GM21576 (cell line): ENCODE data around the gene IFT74.
A peak's percentile ranks its signal among the peaks of the same experiment; 100 is the strongest.

Experiments
- ATAC-seq: cut with Tn5 transposase; IDR thresholded peaks from one replicate; pipeline ENCODE4 v1.9.1; 2021; ENCODE audit warnings: mild to moderate bottlenecking, moderate library complexity; ENCODE audit not compliant: unreplicated experiment

IFT74 gene

GRCh38 chr9:26973989-26974388 lies 17.8 kb downstream of the IFT74 start:
- no peak for ATAC-seq

- ATAC-seq = no peak
Measured at GRCh38 chr9:26974927-26975326, 18.7 kb downstream of the IFT74 start.

DNA sequence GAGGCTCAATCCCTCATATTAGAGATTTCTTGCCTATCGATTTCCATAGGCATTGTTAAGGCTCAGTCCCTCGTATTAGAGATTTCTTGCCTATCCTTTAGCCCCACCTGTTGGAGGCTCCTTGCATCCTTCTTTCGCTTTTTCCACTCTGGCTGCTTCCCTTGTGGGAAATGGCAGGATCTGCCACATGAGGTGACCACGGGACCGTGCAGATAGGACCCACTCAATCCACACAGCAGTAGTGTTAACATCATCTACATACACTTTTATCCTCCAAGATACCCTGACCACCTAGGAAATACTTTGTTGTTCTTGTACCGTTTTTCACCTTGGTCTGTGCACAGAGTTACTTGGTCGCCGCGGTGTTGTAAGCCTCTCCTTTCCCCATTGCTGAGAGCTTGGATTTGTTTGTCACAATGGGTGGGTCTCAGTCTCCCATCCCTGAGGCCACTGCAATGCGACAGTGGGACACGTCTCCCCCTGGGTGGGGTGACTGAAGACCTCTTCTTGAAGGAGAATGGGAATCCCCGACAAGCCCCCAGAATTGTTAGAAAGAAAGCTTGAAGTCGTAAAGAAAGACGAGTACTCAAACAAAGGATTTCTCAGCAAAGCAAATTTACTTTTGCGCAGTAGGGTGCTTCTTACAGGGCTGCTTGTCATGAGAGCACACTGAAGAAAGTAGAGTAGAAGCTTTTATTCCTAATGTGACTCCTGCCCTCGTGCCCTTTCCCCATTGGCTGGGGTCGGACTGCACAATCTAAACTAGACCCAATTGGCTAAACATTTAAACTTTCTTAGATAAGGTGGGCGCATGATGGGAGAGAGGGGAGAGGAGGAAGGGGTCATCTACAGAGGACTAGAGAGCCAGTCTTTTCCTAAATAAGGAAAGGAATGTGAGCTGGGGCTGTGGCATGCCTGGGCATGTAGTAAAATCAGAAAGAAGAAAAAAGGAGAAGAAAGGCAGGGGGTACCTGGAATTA lies 19.8 kb downstream of the IFT74 start:
- no peak for ATAC-seq

DNA sequence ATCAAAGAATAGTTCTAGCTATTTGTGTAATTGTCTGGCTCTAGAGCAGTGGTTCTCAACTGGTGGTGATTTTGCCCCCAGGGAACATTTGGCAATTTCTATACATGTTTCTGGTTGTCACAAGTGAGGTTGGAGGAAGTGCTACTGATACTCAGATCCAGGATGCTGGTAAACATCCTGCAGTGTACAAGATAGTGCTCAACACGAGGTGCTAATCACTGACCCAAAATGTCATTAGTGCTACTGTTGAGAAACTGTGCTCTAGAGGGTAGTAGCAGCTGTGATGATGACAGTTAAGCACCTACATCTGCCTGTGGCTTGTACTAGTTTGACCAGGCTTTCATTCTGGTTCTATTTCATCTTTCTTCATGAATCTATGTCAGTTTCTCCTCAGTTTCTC lies 27.1 kb downstream of the IFT74 start:
- peak; percentile 85 for ATAC-seq

DNA sequence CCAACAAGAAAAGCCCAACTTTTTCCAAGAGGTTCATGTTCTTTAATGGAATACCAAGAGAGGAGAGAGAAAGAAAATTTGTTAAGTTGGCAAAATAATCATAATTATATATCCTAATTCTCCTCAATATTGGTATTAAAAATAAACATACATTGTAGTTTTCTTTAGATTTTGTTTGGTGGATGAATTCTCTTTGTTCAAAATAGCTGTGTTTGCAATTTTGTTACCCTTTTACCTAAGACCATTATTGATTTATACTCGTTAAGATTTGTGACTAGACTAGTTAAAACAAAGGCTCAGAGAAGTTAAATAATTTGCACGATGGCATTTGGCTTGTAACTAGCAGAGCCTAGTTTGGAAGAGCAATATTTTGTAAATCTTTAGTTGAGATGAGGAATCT lies 39.6 kb downstream of the IFT74 start:
- ATAC-seq = no peak

DNA sequence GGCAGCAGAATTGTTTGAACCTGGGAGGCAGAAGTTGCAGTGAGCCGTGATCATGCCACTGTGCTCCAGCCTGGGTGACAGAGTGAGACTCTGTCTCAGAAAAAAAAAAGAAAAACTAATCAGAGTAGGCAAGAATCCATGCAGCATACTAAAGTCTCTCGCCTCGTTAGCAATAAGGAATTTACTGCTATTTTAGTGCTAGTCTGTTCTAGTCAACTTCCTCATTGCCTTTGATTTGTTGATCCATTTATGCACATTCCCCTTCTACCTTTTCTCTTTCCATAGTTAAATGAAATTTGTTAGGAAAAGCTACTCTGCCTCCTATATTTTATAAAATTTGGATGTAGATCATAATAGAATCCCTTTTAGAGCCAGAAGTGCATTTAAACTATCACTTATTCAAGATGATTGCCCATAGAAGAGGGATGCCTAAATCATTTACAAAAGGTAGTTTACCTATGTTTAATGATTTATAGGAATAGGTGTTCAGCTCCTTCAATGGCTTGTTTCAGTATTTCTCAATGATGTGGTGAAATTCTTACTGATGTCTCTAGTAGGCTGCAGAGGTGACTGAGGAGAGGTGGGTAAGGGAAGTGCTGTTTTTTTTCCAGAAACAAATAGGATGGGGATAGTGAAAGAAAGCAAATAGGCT lies 47.3 kb downstream of the IFT74 start:
- no peak for ATAC-seq

DNA sequence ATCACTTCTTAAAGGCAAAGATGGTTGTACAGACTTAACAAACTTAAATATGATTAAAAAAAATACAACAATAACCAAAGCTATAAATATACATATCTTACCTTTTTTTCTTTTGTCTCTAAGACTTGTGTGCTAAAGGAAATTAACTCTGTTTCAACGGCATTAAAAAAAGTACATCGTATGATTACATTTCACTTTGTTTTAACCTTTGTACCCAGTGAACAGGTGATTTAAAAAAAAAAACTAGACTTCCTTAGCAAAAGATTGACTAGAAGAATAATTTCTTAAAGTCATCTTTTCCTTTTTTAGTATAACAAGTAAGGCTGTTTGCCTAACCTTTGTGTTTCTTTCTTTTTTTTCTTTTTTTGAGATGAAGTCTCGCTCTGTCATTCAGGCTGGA lies 49.3 kb downstream of the IFT74 start, which contains the start of gene LRRC19:
Gene LRRC19, minus strand, starts transcription at position 182 of the 400 bp plus-strand sequence. CDS start 5,978 bp downstream, outside the sequence.
- no peak for ATAC-seq

GRCh38 chr9:27019589-27019988 lies 63.4 kb downstream of the IFT74 start:
- no peak for ATAC-seq

DNA sequence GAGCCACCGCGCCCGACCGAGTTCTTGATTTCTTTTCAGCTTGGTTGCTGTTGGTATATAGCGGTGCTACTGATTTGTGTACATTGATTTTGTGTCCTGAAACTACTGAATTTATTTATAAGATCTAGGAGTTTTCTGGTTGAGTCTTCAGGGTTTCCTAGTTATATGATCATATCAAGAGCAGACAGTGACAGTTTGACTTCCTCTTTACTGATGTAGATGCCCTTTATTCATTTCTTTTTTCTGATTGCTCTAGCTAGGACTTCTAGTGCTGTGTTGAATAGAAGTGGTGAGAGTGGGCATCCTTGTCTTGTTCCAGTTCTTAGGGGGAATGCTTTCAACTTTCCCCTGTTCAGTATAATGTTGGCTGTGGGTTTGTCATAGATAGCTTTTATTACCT lies 66.7 kb downstream of the IFT74 start:
- no peak for ATAC-seq

DNA sequence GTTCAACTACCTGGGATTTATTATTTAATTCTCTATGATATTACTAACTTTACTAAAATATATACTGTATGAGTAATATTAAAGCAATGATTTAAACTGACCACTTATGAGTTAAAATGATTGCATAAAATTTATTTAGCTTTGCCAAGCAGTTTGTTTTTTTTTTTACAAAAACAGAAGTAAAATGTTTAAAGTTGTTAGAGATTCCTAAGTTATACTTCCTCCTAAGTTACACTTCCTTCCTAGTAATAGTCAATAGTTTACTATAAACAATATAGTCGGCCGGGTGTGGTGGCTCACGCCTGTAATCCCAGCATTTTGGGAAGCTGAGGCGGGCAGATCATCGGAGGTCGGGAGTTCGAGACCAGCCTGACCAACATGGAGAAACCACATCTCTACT lies 73.0 kb downstream of the IFT74 start:
- no peak for ATAC-seq

DNA sequence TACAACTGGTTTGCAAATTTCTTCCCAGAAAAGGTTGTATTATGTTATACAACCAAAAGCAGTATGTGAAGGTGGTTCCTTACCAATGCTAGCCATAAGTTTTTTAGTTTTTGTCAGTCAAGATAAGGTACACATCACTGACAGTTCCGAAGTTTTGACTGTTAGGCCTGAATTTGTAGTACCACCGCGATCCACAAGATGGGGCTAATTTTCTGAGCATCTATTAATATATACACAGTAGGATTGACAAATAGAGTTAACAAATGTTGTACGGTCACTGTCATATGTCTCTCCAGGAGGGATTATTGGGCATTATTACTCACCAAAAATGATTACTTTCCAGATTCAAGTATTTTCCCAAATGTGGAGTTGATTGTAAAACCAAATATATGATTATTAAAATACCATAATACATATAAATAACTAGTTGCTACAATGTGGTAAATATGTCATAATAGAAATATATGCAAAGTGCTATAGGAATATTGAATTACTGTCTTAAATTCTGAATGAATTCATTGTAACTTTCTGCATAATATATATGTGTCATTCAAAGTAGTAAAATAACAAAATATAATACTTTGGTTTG lies 77.7 kb downstream of the IFT74 start:
- ATAC-seq = peak; percentile 83

GRCh38 chr9:27037499-27037898 lies 81.3 kb downstream of the IFT74 start:
- ATAC-seq = no peak

GRCh38 chr9:27041746-27042145 lies 85.5 kb downstream of the IFT74 start:
- ATAC-seq = no peak

GRCh38 chr9:27042476-27042875 lies 86.3 kb downstream of the IFT74 start:
- ATAC-seq = no peak

- ATAC-seq = no peak
Measured at GRCh38 chr9:27043176-27043575, 87.0 kb downstream of the IFT74 start.

DNA sequence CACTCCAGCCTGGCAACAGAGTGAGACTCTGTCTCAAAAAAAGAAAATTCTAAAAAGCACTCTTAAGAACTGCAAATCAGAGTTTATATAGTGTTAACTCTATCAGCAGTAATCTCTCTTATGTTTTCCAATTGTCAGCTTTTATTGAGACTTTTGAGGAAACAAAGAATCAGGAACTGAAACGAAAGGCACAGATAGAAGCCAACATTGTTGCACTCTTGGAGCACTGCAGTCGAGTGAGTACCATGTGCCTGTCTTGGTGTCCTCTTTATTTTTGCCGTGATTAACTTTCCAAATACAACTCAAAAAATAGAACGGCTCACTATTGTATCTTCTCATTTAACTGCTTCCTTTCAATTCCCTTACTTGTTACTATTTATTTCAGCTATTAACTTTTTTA lies 90.9 kb downstream of the IFT74 start:
- no peak for ATAC-seq

DNA sequence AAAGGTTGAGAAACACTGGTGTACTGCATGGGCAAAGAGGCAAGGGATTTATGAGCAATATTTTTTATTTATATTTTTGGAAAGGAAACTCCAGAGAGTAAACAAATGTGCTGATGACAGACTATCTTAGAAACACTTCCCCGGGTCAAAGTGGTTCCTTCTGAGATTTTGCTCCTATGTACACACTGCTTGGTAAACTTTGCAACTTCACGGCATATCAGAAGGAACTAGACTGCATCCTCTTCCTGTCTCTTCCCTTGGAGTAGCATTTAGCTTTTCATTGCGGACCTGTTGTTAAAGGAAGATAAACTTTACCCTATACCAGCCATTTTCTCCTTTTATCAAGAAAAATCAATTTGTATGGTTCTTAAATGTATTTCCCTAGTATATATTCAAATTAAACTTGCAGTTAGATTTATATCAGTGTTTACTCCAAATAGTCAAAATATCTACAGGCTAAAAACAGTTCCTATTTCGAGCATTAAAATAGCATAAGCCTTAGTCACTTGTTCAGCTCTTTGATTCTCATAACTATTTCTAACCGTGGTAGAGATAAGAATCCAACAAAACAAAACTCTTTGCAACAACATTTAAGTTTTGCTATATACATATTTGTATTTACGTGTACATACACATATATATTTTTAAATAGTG lies 97.3 kb downstream of the IFT74 start:
- ATAC-seq = no peak

DNA sequence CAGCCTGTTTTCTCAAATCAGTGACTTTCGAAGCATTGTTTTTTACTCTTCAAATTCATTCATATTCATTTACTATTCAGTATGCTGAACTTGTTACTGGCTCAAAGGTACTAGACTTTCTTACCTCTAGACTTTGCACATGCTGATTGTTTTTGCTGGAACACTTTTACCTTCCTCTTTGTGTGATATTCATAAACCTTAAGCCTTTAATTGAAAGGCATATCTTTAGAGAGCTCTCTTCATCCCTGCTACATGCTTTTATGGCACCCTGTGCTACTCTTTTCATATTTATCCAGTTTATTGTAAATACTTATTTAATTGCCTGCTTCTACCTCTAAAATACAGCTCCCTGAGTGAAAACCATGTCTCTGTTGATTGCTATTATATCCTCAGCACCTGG lies 97.9 kb downstream of the IFT74 start:
- no peak for ATAC-seq

DNA sequence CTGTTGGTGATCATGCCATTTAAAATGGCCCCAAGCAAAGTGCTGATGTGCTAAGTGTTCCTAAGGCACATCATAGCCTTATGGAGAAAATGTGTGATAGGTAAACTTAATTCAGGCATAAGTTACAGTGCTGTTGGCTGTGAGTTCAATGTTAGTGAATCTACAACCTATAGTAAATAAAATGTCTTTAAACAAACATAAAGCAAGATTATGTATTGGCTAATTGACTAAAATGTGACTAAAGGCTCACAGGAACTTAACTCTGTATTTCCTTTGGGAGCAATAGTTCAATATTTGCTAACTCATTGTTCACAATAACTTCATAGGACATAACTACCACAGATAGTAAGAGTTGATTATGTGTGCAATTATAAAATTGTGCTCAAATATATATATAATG lies 98.6 kb downstream of the IFT74 start:
- ATAC-seq = no peak

DNA sequence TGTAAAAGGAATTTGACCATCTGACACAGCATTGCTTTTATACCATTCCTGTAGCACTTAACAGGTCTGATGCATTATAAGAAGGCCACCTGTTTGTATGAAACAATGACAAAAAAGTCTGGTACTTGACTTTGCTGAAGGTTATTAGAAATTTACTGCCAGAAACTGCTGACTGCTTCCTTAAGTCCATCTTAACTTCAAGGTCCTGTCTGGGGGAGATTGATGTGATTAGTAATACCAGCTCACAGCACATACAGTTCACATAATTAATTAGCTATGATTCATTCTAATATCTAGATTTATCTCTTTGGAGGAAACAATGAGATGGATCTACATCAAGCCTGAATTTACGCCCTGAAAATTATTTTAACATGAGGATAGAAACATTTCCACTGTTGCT lies 103.2 kb downstream of the IFT74 start:
- ATAC-seq = no peak

DNA sequence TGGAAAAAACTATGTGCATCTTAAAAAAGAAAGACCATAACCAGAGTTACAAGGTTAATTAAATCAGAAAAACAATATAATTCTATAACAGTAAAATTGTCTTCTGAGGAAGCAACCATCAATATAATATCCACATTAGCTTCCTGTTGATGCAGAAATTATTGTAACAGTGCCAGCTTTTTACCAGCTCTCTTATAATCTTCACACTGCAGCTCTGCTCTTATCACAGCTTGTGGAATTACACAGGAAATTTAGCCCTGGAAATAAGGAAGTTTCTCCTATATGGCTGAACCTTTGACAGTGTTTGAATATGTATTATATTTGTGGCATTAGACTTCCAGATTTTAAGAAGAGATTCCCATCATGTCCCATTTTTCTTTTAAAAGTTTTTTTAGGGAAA lies 103.7 kb downstream of the IFT74 start:
- no peak for ATAC-seq
